ENCODE results near the gene LIN54. TPM values are rescaled to one million over a fixed set of nuclear protein-coding genes. Genes with fewer than 3 reads are reported as not detected.

LIN54 gene
- total and polyA plus RNA-seq, 2 of the 13 experiments (the other 11 are each of a cell fraction or from before 2014, with no cell fraction given) = 25.2 to 32.9 TPM

GRCh38 chr4:83010522-83011318 lies at the start of gene LIN54 (continued):
- TF ChIP-seq ARHGAP35 (CRISPR knock-in tag; IDR thresholded peaks at IDR 0.05; ENCODE audit: borderline replicate concordance) (no peak), ZNF761 (CRISPR knock-in tag; conservative IDR thresholded peaks at IDR 0.05) (0 out of 2 replicates have a peak, but pooled peaks have one; percentile 43), AHR (CRISPR knock-in tag; IDR thresholded peaks at IDR 0.05) (no peak), CHD4 (IDR thresholded peaks at IDR 0.05; ENCODE audit: borderline replicate concordance, low read length) (no peak), ZIK1 (CRISPR knock-in tag; IDR thresholded peaks at IDR 0.05; ENCODE audit: borderline replicate concordance, low read depth) (no peak), ZFP1 (CRISPR knock-in tag; IDR thresholded peaks at IDR 0.05) (no peak), NFE2L2 (IDR thresholded peaks at IDR 0.05; ENCODE audit: low read length) (no peak), MAF1 (CRISPR knock-in tag; IDR thresholded peaks at IDR 0.05; ENCODE audit: borderline replicate concordance) (no peak), BRD4 (CRISPR knock-in tag; IDR thresholded peaks at IDR 0.05) (no peak), RNF219 (CRISPR knock-in tag; IDR thresholded peaks at IDR 0.05) (no peak), PAF1 (CRISPR knock-in tag; IDR thresholded peaks at IDR 0.05) (no peak)
- TF ChIP-seq, protein P1, sequence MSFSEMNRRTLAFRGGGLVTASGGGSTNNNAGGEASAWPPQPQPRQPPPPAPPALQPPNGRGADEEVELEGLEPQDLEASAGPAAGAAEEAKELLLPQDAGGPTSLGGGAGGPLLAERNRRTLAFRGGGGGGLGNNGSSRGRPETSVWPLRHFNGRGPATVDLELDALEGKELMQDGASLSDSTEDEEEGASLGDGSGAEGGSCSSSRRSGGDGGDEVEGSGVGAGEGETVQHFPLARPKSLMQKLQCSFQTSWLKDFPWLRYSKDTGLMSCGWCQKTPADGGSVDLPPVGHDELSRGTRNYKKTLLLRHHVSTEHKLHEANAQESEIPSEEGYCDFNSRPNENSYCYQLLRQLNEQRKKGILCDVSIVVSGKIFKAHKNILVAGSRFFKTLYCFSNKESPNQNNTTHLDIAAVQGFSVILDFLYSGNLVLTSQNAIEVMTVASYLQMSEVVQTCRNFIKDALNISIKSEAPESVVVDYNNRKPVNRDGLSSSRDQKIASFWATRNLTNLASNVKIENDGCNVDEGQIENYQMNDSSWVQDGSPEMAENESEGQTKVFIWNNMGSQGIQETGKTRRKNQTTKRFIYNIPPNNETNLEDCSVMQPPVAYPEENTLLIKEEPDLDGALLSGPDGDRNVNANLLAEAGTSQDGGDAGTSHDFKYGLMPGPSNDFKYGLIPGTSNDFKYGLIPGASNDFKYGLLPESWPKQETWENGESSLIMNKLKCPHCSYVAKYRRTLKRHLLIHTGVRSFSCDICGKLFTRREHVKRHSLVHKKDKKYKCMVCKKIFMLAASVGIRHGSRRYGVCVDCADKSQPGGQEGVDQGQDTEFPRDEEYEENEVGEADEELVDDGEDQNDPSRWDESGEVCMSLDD (CRISPR knock-in tag; IDR thresholded peaks at IDR 0.05; ENCODE audit: borderline replicate concordance) = no peak
- TF ChIP-seq, protein P2, sequence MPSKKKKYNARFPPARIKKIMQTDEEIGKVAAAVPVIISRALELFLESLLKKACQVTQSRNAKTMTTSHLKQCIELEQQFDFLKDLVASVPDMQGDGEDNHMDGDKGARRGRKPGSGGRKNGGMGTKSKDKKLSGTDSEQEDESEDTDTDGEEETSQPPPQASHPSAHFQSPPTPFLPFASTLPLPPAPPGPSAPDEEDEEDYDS (CRISPR knock-in tag; IDR thresholded peaks at IDR 0.05) = peak; percentile 46; the same call in 1 of the 2 replicates
- TF ChIP-seq, protein P3, sequence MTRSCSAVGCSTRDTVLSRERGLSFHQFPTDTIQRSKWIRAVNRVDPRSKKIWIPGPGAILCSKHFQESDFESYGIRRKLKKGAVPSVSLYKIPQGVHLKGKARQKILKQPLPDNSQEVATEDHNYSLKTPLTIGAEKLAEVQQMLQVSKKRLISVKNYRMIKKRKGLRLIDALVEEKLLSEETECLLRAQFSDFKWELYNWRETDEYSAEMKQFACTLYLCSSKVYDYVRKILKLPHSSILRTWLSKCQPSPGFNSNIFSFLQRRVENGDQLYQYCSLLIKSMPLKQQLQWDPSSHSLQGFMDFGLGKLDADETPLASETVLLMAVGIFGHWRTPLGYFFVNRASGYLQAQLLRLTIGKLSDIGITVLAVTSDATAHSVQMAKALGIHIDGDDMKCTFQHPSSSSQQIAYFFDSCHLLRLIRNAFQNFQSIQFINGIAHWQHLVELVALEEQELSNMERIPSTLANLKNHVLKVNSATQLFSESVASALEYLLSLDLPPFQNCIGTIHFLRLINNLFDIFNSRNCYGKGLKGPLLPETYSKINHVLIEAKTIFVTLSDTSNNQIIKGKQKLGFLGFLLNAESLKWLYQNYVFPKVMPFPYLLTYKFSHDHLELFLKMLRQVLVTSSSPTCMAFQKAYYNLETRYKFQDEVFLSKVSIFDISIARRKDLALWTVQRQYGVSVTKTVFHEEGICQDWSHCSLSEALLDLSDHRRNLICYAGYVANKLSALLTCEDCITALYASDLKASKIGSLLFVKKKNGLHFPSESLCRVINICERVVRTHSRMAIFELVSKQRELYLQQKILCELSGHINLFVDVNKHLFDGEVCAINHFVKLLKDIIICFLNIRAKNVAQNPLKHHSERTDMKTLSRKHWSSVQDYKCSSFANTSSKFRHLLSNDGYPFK (CRISPR knock-in tag; IDR thresholded peaks at IDR 0.05; ENCODE audit: borderline replicate concordance) = no peak; the same call in 1 of the 2 replicates
- TF ChIP-seq, protein P4, sequence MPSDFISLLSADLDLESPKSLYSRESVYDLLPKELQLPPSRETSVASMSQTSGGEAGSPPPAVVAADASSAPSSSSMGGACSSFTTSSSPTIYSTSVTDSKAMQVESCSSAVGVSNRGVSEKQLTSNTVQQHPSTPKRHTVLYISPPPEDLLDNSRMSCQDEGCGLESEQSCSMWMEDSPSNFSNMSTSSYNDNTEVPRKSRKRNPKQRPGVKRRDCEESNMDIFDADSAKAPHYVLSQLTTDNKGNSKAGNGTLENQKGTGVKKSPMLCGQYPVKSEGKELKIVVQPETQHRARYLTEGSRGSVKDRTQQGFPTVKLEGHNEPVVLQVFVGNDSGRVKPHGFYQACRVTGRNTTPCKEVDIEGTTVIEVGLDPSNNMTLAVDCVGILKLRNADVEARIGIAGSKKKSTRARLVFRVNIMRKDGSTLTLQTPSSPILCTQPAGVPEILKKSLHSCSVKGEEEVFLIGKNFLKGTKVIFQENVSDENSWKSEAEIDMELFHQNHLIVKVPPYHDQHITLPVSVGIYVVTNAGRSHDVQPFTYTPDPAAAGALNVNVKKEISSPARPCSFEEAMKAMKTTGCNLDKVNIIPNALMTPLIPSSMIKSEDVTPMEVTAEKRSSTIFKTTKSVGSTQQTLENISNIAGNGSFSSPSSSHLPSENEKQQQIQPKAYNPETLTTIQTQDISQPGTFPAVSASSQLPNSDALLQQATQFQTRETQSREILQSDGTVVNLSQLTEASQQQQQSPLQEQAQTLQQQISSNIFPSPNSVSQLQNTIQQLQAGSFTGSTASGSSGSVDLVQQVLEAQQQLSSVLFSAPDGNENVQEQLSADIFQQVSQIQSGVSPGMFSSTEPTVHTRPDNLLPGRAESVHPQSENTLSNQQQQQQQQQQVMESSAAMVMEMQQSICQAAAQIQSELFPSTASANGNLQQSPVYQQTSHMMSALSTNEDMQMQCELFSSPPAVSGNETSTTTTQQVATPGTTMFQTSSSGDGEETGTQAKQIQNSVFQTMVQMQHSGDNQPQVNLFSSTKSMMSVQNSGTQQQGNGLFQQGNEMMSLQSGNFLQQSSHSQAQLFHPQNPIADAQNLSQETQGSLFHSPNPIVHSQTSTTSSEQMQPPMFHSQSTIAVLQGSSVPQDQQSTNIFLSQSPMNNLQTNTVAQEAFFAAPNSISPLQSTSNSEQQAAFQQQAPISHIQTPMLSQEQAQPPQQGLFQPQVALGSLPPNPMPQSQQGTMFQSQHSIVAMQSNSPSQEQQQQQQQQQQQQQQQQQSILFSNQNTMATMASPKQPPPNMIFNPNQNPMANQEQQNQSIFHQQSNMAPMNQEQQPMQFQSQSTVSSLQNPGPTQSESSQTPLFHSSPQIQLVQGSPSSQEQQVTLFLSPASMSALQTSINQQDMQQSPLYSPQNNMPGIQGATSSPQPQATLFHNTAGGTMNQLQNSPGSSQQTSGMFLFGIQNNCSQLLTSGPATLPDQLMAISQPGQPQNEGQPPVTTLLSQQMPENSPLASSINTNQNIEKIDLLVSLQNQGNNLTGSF (CRISPR knock-in tag; IDR thresholded peaks at IDR 0.05) = no peak
